Measurements from ENCODE around the gene CEP290. TPM values are rescaled to one million over a fixed set of nuclear protein-coding genes. Genes with fewer than 3 reads are reported as not detected.

Gene CEP290, protein sequence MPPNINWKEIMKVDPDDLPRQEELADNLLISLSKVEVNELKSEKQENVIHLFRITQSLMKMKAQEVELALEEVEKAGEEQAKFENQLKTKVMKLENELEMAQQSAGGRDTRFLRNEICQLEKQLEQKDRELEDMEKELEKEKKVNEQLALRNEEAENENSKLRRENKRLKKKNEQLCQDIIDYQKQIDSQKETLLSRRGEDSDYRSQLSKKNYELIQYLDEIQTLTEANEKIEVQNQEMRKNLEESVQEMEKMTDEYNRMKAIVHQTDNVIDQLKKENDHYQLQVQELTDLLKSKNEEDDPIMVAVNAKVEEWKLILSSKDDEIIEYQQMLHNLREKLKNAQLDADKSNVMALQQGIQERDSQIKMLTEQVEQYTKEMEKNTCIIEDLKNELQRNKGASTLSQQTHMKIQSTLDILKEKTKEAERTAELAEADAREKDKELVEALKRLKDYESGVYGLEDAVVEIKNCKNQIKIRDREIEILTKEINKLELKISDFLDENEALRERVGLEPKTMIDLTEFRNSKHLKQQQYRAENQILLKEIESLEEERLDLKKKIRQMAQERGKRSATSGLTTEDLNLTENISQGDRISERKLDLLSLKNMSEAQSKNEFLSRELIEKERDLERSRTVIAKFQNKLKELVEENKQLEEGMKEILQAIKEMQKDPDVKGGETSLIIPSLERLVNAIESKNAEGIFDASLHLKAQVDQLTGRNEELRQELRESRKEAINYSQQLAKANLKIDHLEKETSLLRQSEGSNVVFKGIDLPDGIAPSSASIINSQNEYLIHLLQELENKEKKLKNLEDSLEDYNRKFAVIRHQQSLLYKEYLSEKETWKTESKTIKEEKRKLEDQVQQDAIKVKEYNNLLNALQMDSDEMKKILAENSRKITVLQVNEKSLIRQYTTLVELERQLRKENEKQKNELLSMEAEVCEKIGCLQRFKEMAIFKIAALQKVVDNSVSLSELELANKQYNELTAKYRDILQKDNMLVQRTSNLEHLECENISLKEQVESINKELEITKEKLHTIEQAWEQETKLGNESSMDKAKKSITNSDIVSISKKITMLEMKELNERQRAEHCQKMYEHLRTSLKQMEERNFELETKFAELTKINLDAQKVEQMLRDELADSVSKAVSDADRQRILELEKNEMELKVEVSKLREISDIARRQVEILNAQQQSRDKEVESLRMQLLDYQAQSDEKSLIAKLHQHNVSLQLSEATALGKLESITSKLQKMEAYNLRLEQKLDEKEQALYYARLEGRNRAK (N-terminal part only)
- total RNA-seq, result 10 to 100 TPM; 17.8 to 21.4 TPM

DNA sequence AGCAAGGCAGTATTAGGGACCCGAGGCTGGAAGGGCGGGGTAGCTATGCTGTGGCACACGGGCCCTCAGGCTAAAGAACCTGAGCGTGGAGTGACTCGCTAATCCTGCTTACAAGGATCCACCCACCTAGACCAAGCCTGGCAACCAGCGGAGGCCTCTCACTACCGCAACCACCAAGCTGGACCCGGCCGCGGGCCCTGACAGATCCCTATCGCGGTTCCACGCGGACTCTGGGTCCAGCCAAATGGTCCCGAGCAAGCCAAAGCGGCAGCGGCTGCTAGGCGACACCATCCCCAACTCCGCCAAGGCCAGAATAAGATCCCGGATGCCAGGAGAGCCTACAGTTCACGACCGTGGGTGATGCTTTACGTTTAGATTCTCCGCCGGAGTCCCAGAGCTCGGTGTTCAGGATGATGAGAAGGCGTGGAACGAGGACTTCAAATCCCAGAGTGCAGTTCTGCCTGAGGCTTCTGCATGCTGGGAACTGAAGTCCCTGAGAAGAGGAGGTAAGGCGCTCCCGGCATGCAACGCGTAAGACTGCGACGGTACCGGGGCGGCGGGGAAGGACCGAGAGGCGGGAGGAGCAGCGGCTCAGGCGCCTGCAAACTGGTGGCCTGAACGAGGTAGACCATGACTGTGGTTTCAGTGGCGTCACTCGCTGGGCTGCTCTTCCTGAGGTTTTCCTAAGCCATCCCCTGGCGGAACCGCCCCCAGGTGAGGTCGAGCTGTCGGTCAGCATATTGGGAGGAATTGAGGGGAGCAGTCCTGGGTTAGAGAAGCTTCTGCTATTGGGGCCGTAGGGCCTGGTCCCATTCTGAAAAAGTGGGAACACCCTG lies at the start of gene CEP290, which contains the start of gene TMTC3:
Gene CEP290 (minus strand): TSS at position 315 of the 836 bp plus-strand sequence. CDS start 781 bp downstream, outside the sequence.
Gene TMTC3 (plus strand): TSS at position 534 of the 836 bp plus-strand sequence. CDS start 6,009 bp downstream, outside the sequence.
- Histone ChIP-seq H3K9me3 (no peaks in the 10 kb centered on the region), H3K4me3 (peak within 1 kb of the TSS; percentile 96), H3K27ac (peak within 1 kb of the TSS; percentile 45 to 53), H3K36me3 (no peaks in the 10 kb centered on the region), H3K4me1 (ENCODE audit: control insufficient read depth in 1 of 2, low read depth in 2 of 2) (peaks cover 5 to 19% of the 10 kb centered on the region in 2 donors), H3K27me3 (replicated peaks; ENCODE audit: insufficient read depth) (no peaks in the 10 kb centered on the region)
- ATAC-seq (ENCODE audit: insufficient number of reproducible peaks, low FRiP score, low read depth) (peak; percentile 100), DNase-seq (ENCODE audit: low spot score) (peak; percentile 94)
- TF ChIP-seq, protein P1, sequence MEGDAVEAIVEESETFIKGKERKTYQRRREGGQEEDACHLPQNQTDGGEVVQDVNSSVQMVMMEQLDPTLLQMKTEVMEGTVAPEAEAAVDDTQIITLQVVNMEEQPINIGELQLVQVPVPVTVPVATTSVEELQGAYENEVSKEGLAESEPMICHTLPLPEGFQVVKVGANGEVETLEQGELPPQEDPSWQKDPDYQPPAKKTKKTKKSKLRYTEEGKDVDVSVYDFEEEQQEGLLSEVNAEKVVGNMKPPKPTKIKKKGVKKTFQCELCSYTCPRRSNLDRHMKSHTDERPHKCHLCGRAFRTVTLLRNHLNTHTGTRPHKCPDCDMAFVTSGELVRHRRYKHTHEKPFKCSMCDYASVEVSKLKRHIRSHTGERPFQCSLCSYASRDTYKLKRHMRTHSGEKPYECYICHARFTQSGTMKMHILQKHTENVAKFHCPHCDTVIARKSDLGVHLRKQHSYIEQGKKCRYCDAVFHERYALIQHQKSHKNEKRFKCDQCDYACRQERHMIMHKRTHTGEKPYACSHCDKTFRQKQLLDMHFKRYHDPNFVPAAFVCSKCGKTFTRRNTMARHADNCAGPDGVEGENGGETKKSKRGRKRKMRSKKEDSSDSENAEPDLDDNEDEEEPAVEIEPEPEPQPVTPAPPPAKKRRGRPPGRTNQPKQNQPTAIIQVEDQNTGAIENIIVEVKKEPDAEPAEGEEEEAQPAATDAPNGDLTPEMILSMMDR (IDR thresholded peaks at IDR 0.05), result no peak

- TF ChIP-seq, protein P1 (IDR thresholded peaks at IDR 0.05), result no peak
Measured at GRCh38 chr12:88188180-88188579, 46.3 kb upstream of the CEP290 start.

GRCh38 chr12:88187571-88187970 lies 45.7 kb upstream of the CEP290 start:
- no peak overlapping the region for H3K4me3 ChIP-seq
- H3K9me3 ChIP-seq, result no peaks in the 10 kb centered on the region
- H3K36me3 ChIP-seq, result peaks cover 5% of the 10 kb centered on the region
- TF ChIP-seq, protein P1 (IDR thresholded peaks at IDR 0.05), result no peak
- H3K27me3 ChIP-seq (replicated peaks; ENCODE audit: insufficient read depth), result no peaks in the 10 kb centered on the region
- ATAC-seq (ENCODE audit: insufficient number of reproducible peaks, low FRiP score, low read depth), result no peak
- no peak overlapping the region for H3K27ac ChIP-seq
- no peaks in the 10 kb centered on the region for H3K4me1 ChIP-seq (ENCODE audit: control insufficient read depth in 1 of 2, low read depth in 2 of 2)
- DNase-seq (ENCODE audit: low spot score), result no peak

More at GRCh38 chr12:88188180-88188579, 46.3 kb upstream of the CEP290 start:
- no peak for ATAC-seq (ENCODE audit: insufficient number of reproducible peaks, low FRiP score, low read depth)
- H3K27ac ChIP-seq, result no peak overlapping the region
- H3K27me3 ChIP-seq (replicated peaks; ENCODE audit: insufficient read depth), result no peaks in the 10 kb centered on the region
- no peaks in the 10 kb centered on the region for H3K9me3 ChIP-seq
- H3K36me3 ChIP-seq, result peaks cover 5% of the 10 kb centered on the region
- H3K4me3 ChIP-seq, result no peak overlapping the region
- no peak for DNase-seq (ENCODE audit: low spot score)
- no peaks in the 10 kb centered on the region for H3K4me1 ChIP-seq (ENCODE audit: control insufficient read depth in 1 of 2, low read depth in 2 of 2)

- ATAC-seq (ENCODE audit: insufficient number of reproducible peaks, low FRiP score, low read depth) (no peak), DNase-seq (ENCODE audit: low spot score) (no peak)
- Histone ChIP-seq H3K36me3 (peaks cover 5% of the 10 kb centered on the region), H3K4me1 (ENCODE audit: control insufficient read depth in 1 of 2, low read depth in 2 of 2) (no peaks in the 10 kb centered on the region), H3K9me3 (no peaks in the 10 kb centered on the region), H3K27ac (no peak overlapping the region), H3K27me3 (replicated peaks; ENCODE audit: insufficient read depth) (no peaks in the 10 kb centered on the region), H3K4me3 (no peak overlapping the region)
- TF ChIP-seq, protein P1 (IDR thresholded peaks at IDR 0.05), result no peak
Measured at GRCh38 chr12:88185988-88186387, 44.1 kb upstream of the CEP290 start.

Data from thoracic aorta (tissue), 2 donors.